ENCODE measurements around the gene KDELR3. TPM values are rescaled to one million over a fixed set of nuclear protein-coding genes. Genes with fewer than 3 reads are reported as not detected.

Gene KDELR3
- polyA plus RNA-seq, 1 experiment, result 150 TPM

- ChIA-PET POLR2A (no interaction called here), CTCF (interaction anchor here (1.1 to 2.5 kb wide), 2 partner anchors 9 to 10 kb away, joined by 4 to 11 read pairs; no protein-coding TSS in a partner anchor)
- no peaks in the 10 kb centered on the region for H3K36me3 ChIP-seq (ENCODE audit: control insufficient read depth, insufficient read depth, low read length)
- no peak overlapping the region for H3K4me3 ChIP-seq (ENCODE audit: low read depth, low read length)
- TF ChIP-seq CTCF (IDR thresholded peaks at IDR 0.05; ENCODE audit: insufficient read depth, low read depth, low read length), result no peak
- DNase-seq (ENCODE audit: low read depth), result no peak
- 0 out of 2 replicates have a peak, but pooled peaks cover 3% of the 10 kb centered on the region for H3K27me3 ChIP-seq (ENCODE audit: control insufficient read depth, insufficient read depth, low read length)
Observed at GRCh38 chr22:38422611-38423511, 45.0 kb upstream of the KDELR3 start.

GRCh38 chr22:38423512-38424503, 44.1 kb upstream of the KDELR3 start:
- Histone ChIP-seq H3K27me3 (ENCODE audit: control insufficient read depth, insufficient read depth, low read length) (0 out of 2 replicates have a peak, but pooled peaks cover 3% of the 10 kb centered on the region), H3K4me3 (ENCODE audit: low read depth, low read length) (no peak overlapping the region), H3K36me3 (ENCODE audit: control insufficient read depth, insufficient read depth, low read length) (no peaks in the 10 kb centered on the region)
- ChIA-PET CTCF (interaction anchor here (2.5 kb wide), 1 partner anchor 11 kb away, joined by 11 read pairs; no protein-coding TSS in a partner anchor), POLR2A (interaction anchor here (0.6 kb wide), 1 partner anchor 14 kb away, joined by 5 read pairs; no protein-coding TSS in a partner anchor)
- no peak for DNase-seq (ENCODE audit: low read depth)
- TF ChIP-seq CTCF (IDR thresholded peaks at IDR 0.05; ENCODE audit: insufficient read depth, low read depth, low read length), result no peak

- ChIA-PET POLR2A (interaction anchor here (0.6 kb wide), 1 partner anchor 14 kb away, joined by 5 read pairs; no protein-coding TSS in a partner anchor), CTCF (interaction anchor here (2.5 kb wide), 1 partner anchor 12 kb away, joined by 11 read pairs; no protein-coding TSS in a partner anchor)
- no peak for DNase-seq (ENCODE audit: low read depth)
- no peak for TF ChIP-seq CTCF (IDR thresholded peaks at IDR 0.05; ENCODE audit: insufficient read depth, low read depth, low read length)
- H3K27me3 ChIP-seq (ENCODE audit: control insufficient read depth, insufficient read depth, low read length), result peaks cover 6% of the 10 kb centered on the region; the same call in 1 of the 2 replicates
- H3K36me3 ChIP-seq (ENCODE audit: control insufficient read depth, insufficient read depth, low read length), result no peaks in the 10 kb centered on the region
- H3K4me3 ChIP-seq (ENCODE audit: low read depth, low read length), result no peak overlapping the region
Observed at GRCh38 chr22:38424525-38425080, 43.3 kb upstream of the KDELR3 start.

GRCh38 chr22:38426628-38427027, 41.3 kb upstream of the KDELR3 start:
- POLR2A ChIA-PET, result no interaction called here
- no peak for TF ChIP-seq CTCF (IDR thresholded peaks at IDR 0.05; ENCODE audit: insufficient read depth, low read depth, low read length)
- CTCF ChIA-PET, result no interaction called here
- no peak overlapping the region for H3K4me3 ChIP-seq (ENCODE audit: low read depth, low read length)
- H3K36me3 ChIP-seq (ENCODE audit: control insufficient read depth, insufficient read depth, low read length), result no peaks in the 10 kb centered on the region
- no peak for DNase-seq (ENCODE audit: low read depth)
- peaks cover 5% of the 10 kb centered on the region; the same call in 1 of the 2 replicates for H3K27me3 ChIP-seq (ENCODE audit: control insufficient read depth, insufficient read depth, low read length)

Data from BJ (cell line).